Psoas muscle (tissue), 8 donors: Measurements from ENCODE around the gene GREB1. TPM values are rescaled to one million over a fixed set of nuclear protein-coding genes. Genes with fewer than 3 reads are reported as not detected.

Experiments
- ATAC-seq, 4 donors: fragments of 200-7000 bp; cut with Tn5 transposase; one replicate each; pipeline ENCODE4 v1.9.1; 2020; ENCODE audit warnings: moderate library complexity in 3 of 4, mild to moderate bottlenecking in 2 of 4
- DNase-seq, 2 donors: peaks; one replicate each; pipeline ENCODE4 v3.0.0-alpha.2; 2020
- H3K27ac ChIP-seq: fragments of 200-600 bp; one replicate; pipeline ENCODE4 v1.8.0; 2022
- H3K27me3 ChIP-seq, 3 donors: fragments of 200-600 bp in 1 of 3; one replicate each; pipeline versions ENCODE4 v1.6.1 to v1.8.0; 2013 to 2022; ENCODE audit warnings: low read length in 2 of 3, mild to moderate bottlenecking in 2 of 3, moderate library complexity in 1 of 3; ENCODE audit not compliant: insufficient read depth in 3 of 3
- H3K36me3 ChIP-seq, 2 donors: fragments of 200-600 bp in 1 of 2; one replicate each; pipeline versions ENCODE4 v1.6.1 to v1.8.0; 2013 to 2022; ENCODE audit warnings: low read depth in 1 of 2, mild to moderate bottlenecking in 1 of 2, moderate library complexity in 1 of 2; ENCODE audit not compliant: insufficient read depth in 1 of 2
- H3K4me1 ChIP-seq: fragments of 200-600 bp; one replicate; pipeline ENCODE4 v1.8.0; 2022
- H3K4me3 ChIP-seq: fragments of 200-600 bp; one replicate; pipeline ENCODE4 v1.8.0; 2022; ENCODE audit warnings: mild to moderate bottlenecking
- H3K9me3 ChIP-seq: fragments of 200-600 bp; one replicate; pipeline ENCODE4 v1.8.0; 2022
- CTCF ChIP-seq: fragments of 200-600 bp; IDR thresholded peaks from one replicate; pipeline ENCODE4 v1.8.0; 2022; ENCODE audit warnings: antibody characterized with exemption
- WGBS, 3 donors: extraction: QIAGEN DNeasy Blood & Tissue Kit; methylation state at CpG; one replicate each; pipeline versions ENCODE4 v1.1.6 to v1.1.7; 2013; 5-methylcytosine and 5-hydroxymethylcytosine counted together
- intact Hi-C, 2 donors: fragments of 100-400 bp; cut with DNase I; formaldehyde crosslinking; loops; one replicate each; pipeline versions ENCODE4 v1.11.0 to v1.14.2; 2022
- polyA plus RNA-seq, 3 donors: library from polyadenylated mRNA; stranded (reverse); fragments of 200-250 nt; gene quantifications; one replicate each; pipeline ENCODE4 v1.2.3, GENCODE V29; 2013
- total RNA-seq, 4 donors: library from RNA; stranded (reverse); fragmentation: NEBNext Ultra II Directional in 2 of 4; extraction: Animal tissue kit (Norgen Biotek cat#: 25700) in 2 of 4; gene quantifications; one replicate each; pipeline versions ENCODE4 v1.2.1 to v1.2.4, GENCODE V29; 2021 to 2023
- donor health status: healthy with polysubstance abuse.
- donor health status: DM: no; HTN: no; CAD: no; lungs with moderate emphysema.
- donor health status: Bipolar disorder and iron deficiency.
- donor health status: healthy.
- donor health status: DM: yes; HTN: yes; CAD: no.
- donor health status: DM: no; HTN: no; CAD: no.
- donor health status: DM: no; HTN: no; CAD: no.
- donor health status: DM: yes; HTN: yes; CAD: no.

The GREB1 gene
- total and polyA plus RNA-seq, 7 donors = 1.3 to 17.5 (median 3.2) TPM

- ATAC-seq (no peak), DNase-seq (no peak)
- no peaks in the 10 kb centered on the region for H3K4me1 ChIP-seq
- H3K9me3 ChIP-seq = no peaks in the 10 kb centered on the region
- 73 to 81% (median 78%) methylated on average over 5 of the region's 5 CpGs for WGBS, 3 donors
- no peaks in the 10 kb centered on the region for H3K27me3 ChIP-seq
- no peak for TF ChIP-seq CTCF
- H3K4me3 ChIP-seq = no peak overlapping the region
- intact Hi-C loops = no loop called here
- no peak overlapping the region for H3K27ac ChIP-seq
- no peaks in the 10 kb centered on the region for H3K36me3 ChIP-seq
Observed at GRCh38 chr2:11651856-11652548, 118.2 kb downstream of the GREB1 start.

GRCh38 chr2:11652553-11652952 is 118.7 kb downstream of the GREB1 start:
- DNase-seq = no peak
- 51 to 63% (median 52%) methylated on average over 3 of the region's 3 CpGs for WGBS, 3 donors
- Histone ChIP-seq H3K9me3 (no peaks in the 10 kb centered on the region), H3K4me3 (no peak overlapping the region), H3K27me3 (no peaks in the 10 kb centered on the region), H3K36me3 (no peaks in the 10 kb centered on the region), H3K27ac (no peak overlapping the region), H3K4me1 (no peaks in the 10 kb centered on the region)
- no peak for TF ChIP-seq CTCF
- intact Hi-C loops = no loop called here
- ATAC-seq = no peak

- H3K36me3 ChIP-seq = no peaks in the 10 kb centered on the region
- H3K27ac ChIP-seq = no peak overlapping the region
- ATAC-seq = no peak
- H3K4me1 ChIP-seq = peaks cover 11% of the 10 kb centered on the region
- intact Hi-C loops = loop anchor here in 1 of 2 donors (5.0 kb wide), 1 partner anchor 53 kb away; no protein-coding TSS in a partner anchor
- 54 to 75% (median 56%) methylated on average over 4 of the region's 4 CpGs for WGBS, 3 donors
- no peaks in the 10 kb centered on the region for H3K9me3 ChIP-seq
- no peak for DNase-seq
- no peaks in the 10 kb centered on the region for H3K27me3 ChIP-seq
- no peak overlapping the region for H3K4me3 ChIP-seq
- TF ChIP-seq CTCF = no peak
Observed at GRCh38 chr2:11655495-11655894, 121.7 kb downstream of the GREB1 start.

GRCh38 chr2:11656252-11656651 is 122.4 kb downstream of the GREB1 start:
- TF ChIP-seq CTCF = no peak
- Histone ChIP-seq H3K9me3 (no peaks in the 10 kb centered on the region), H3K4me3 (no peak overlapping the region), H3K4me1 (peaks cover 11% of the 10 kb centered on the region), H3K27ac (no peak overlapping the region), H3K27me3 (no peaks in the 10 kb centered on the region), H3K36me3 (no peaks in the 10 kb centered on the region)
- ATAC-seq = no peak
- 93 to 96% (median 93%) methylated on average over 1 of the region's 1 CpG for WGBS, 3 donors
- intact Hi-C loops = loop anchor here in 1 of 2 donors (5.0 kb wide), 1 partner anchor 54 kb away; no protein-coding TSS in a partner anchor
- DNase-seq = no peak

- DNase-seq = no peak
Observed at GRCh38 chr2:11656671-11657101, 122.8 kb downstream of the GREB1 start.

More at GRCh38 chr2:11656671-11657101, 122.8 kb downstream of the GREB1 start:
- no peak for TF ChIP-seq CTCF
- WGBS, 3 donors = 84 to 90% (median 88%) methylated on average over 29 to 31 of the region's 31 CpGs
- no peaks in the 10 kb centered on the region for H3K9me3 ChIP-seq
- H3K4me3 ChIP-seq = no peak overlapping the region
- no peak for ATAC-seq
- no peaks in the 10 kb centered on the region for H3K27me3 ChIP-seq
- intact Hi-C loops = loop anchor here in 1 of 2 donors (5.0 kb wide), 1 partner anchor 54 kb away; no protein-coding TSS in a partner anchor
- H3K36me3 ChIP-seq = no peaks in the 10 kb centered on the region
- H3K27ac ChIP-seq = no peak overlapping the region
- H3K4me1 ChIP-seq = peaks cover 11% of the 10 kb centered on the region
